ENCODE results near the gene FKBP11. TPM values are rescaled to one million over a fixed set of nuclear protein-coding genes. Genes with fewer than 3 reads are reported as not detected.
A peak's percentile ranks its signal among the peaks of the same experiment; 100 is the strongest.

FKBP11 gene
- total RNA-seq, 2 experiments from 2014 or later: 82.3 to 85.9 TPM

DNA sequence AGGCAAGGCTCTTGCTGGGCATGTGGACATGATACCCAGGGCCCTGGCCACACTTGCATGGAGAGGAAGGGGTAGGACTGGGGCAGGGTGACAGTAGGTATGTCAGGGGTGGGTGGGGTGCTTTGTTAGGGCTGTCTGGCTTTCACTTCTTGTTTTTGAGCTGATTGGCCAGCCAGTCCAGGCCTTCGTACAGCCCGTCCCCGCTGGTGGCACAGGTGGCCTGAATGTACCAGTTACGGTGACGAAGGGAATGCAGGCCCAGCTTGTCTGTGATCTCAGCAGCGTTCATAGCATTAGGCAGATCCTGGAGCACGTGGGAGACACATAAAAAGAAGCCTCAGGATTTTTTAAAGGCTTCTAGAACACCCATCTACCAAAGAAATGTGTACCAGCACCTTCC is 13.5 kb upstream of the FKBP11 start:
- Mint-ChIP-seq H3K4me3 (no peak overlapping the region), H3K27ac (no peak overlapping the region), H3K27me3 (no peaks in the 10 kb centered on the region), H3K36me3 (ENCODE audit: low read depth) (peaks cover 78% of the 10 kb centered on the region), H3K9me3 (no peaks in the 10 kb centered on the region), H3K4me1 (ENCODE audit: low read depth) (peaks cover 21% of the 10 kb centered on the region)
- no peak overlapping the region for H3K27ac ChIP-seq (ENCODE audit: low read depth in 1 of 2, low read length in 2 of 2)
- ChIA-PET POLR2A (interaction anchor here (1.0 to 1.2 kb wide), 2 partner anchors 74 to 86 kb away, joined by 4 to 5 read pairs; no protein-coding TSS in a partner anchor), CTCF (interaction anchor here (1.5 to 3.0 kb wide), 2 partner anchors 14 to 39 kb away, joined by 7 to 11 read pairs; partner anchors contain the start of gene WNT1)
- H3K4me1 ChIP-seq (ENCODE audit: insufficient read depth, low read length): peaks cover 36% of the 10 kb centered on the region
- intact Hi-C loops (cut with DNase I, micrococcal nuclease): loop anchor here in 1 of 2 experiments (5.0 kb wide), 1 partner anchor 38 kb away; the partner anchor contains the start of gene WNT1
- H3K27me3 ChIP-seq (ENCODE audit: control insufficient read depth in 1 of 2, insufficient read depth in 2 of 2, low read length in 2 of 2): no peaks in the 10 kb centered on the region
- TF ChIP-seq, protein P1, sequence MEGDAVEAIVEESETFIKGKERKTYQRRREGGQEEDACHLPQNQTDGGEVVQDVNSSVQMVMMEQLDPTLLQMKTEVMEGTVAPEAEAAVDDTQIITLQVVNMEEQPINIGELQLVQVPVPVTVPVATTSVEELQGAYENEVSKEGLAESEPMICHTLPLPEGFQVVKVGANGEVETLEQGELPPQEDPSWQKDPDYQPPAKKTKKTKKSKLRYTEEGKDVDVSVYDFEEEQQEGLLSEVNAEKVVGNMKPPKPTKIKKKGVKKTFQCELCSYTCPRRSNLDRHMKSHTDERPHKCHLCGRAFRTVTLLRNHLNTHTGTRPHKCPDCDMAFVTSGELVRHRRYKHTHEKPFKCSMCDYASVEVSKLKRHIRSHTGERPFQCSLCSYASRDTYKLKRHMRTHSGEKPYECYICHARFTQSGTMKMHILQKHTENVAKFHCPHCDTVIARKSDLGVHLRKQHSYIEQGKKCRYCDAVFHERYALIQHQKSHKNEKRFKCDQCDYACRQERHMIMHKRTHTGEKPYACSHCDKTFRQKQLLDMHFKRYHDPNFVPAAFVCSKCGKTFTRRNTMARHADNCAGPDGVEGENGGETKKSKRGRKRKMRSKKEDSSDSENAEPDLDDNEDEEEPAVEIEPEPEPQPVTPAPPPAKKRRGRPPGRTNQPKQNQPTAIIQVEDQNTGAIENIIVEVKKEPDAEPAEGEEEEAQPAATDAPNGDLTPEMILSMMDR (IDR thresholded peaks at IDR 0.05): no peak
- H3K4me3 ChIP-seq (ENCODE audit: low read length): no peak overlapping the region
- no peak for DNase-seq
- no peak for ATAC-seq (ENCODE audit: poor library complexity)
- H3K36me3 ChIP-seq (ENCODE audit: insufficient read depth, low read length): peaks cover 49% of the 10 kb centered on the region
- no peaks in the 10 kb centered on the region for H3K9me3 ChIP-seq (ENCODE audit: control insufficient read depth in 1 of 2, insufficient read depth in 1 of 2, low read length in 2 of 2)

DNA sequence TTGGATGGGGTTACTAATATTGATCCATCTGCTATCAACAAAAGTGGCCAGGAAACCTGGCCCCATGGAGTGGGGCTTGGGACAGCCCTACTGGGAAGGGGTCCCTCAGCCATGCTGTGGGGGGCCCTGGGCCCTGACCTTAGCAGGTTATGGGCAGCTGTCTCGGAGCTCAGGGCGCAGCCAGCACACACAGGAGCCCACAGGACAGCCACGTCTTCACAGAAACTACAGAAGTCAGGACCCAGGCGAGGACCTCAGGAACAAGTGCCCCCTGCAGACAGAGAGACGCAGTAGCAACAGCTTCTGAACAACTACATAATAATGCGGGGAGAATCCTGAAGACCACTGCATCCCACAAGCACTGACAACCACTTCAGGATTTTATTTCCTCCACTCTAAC is 11.9 kb upstream of the FKBP11 start:
- H3K9me3 ChIP-seq (ENCODE audit: control insufficient read depth in 1 of 2, insufficient read depth in 1 of 2, low read length in 2 of 2): no peaks in the 10 kb centered on the region
- ATAC-seq (ENCODE audit: poor library complexity) (no peak), DNase-seq (peak in 1 of 14 experiments; percentile 27)
- H3K9me3 Mint-ChIP-seq: no peaks in the 10 kb centered on the region
- H3K4me1 Mint-ChIP-seq (ENCODE audit: low read depth): peaks cover 32% of the 10 kb centered on the region
- peaks cover 52% of the 10 kb centered on the region for H3K4me1 ChIP-seq (ENCODE audit: insufficient read depth, low read length)
- H3K27ac ChIP-seq (ENCODE audit: low read depth in 1 of 2, low read length in 2 of 2): no peak overlapping the region
- H3K27me3 ChIP-seq (ENCODE audit: control insufficient read depth in 1 of 2, insufficient read depth in 2 of 2, low read length in 2 of 2): no peaks in the 10 kb centered on the region
- TF ChIP-seq, protein P1 (IDR thresholded peaks at IDR 0.05): no peak
- peaks cover 53% of the 10 kb centered on the region for H3K36me3 ChIP-seq (ENCODE audit: insufficient read depth, low read length)
- H3K4me3 ChIP-seq (ENCODE audit: low read length): no peak overlapping the region
- H3K36me3 Mint-ChIP-seq (ENCODE audit: low read depth): peaks cover 82% of the 10 kb centered on the region
- ChIA-PET CTCF (interaction anchor here (0.9 to 3.0 kb wide), 5 partner anchors 13 to 84 kb away, joined by 3 to 13 read pairs (median 6); partner anchors contain the start of gene ARF3), POLR2A (interaction anchor here (1.5 to 2.5 kb wide), 2 partner anchors 13 to 84 kb away, joined by 8 to 12 read pairs; partner anchors contain the start of gene FKBP11)
- no peaks in the 10 kb centered on the region for H3K27me3 Mint-ChIP-seq
- intact Hi-C loops (cut with DNase I, micrococcal nuclease): loop anchor here (2.0 to 5.0 kb wide), 2 partner anchors 40 to 184 kb away; partner anchors contain the start of gene WNT1 (in 1 of the 2)
- H3K4me3 Mint-ChIP-seq: no peak overlapping the region
- no peak overlapping the region for H3K27ac Mint-ChIP-seq

GRCh38 chr12:48936379-48936979 is 11.2 kb upstream of the FKBP11 start:
- H3K36me3 ChIP-seq (ENCODE audit: insufficient read depth, low read length): peaks cover 54% of the 10 kb centered on the region
- ChIA-PET POLR2A (interaction anchor here (0.9 to 2.5 kb wide), 4 partner anchors 12 to 83 kb away, joined by 3 to 12 read pairs (median 6); partner anchors contain the start of genes ARF3 and FKBP11), CTCF (interaction anchor here (0.6 to 3.0 kb wide), 7 partner anchors 9 to 83 kb away, joined by 3 to 25 read pairs (median 6); partner anchors contain the start of genes ARF3 and FKBP11)
- Mint-ChIP-seq H3K4me3 (no peak overlapping the region), H3K36me3 (ENCODE audit: low read depth) (peaks cover 75% of the 10 kb centered on the region), H3K4me1 (ENCODE audit: low read depth) (peaks cover 32% of the 10 kb centered on the region), H3K9me3 (no peaks in the 10 kb centered on the region), H3K27ac (peak overlapping the region; percentile 32), H3K27me3 (no peaks in the 10 kb centered on the region)
- DNase-seq (peak; percentile 75 to 90 (median 84)), ATAC-seq (ENCODE audit: poor library complexity) (peak; percentile 60)
- H3K27me3 ChIP-seq (ENCODE audit: control insufficient read depth in 1 of 2, insufficient read depth in 2 of 2, low read length in 2 of 2): no peaks in the 10 kb centered on the region
- intact Hi-C loops (cut with DNase I, micrococcal nuclease): loop anchor here (1.0 to 5.0 kb wide), 5 partner anchors 12 to 184 kb away; partner anchors contain the start of gene WNT1 (in 1 of the 2)
- TF ChIP-seq, protein P1 (IDR thresholded peaks at IDR 0.05): peak; percentile 94
- H3K9me3 ChIP-seq (ENCODE audit: control insufficient read depth in 1 of 2, insufficient read depth in 1 of 2, low read length in 2 of 2): no peaks in the 10 kb centered on the region
- H3K27ac ChIP-seq (ENCODE audit: low read depth in 1 of 2, low read length in 2 of 2): no peak overlapping the region
- H3K4me3 ChIP-seq (ENCODE audit: low read length): no peak overlapping the region
- peaks cover 55% of the 10 kb centered on the region for H3K4me1 ChIP-seq (ENCODE audit: insufficient read depth, low read length)

Data from CD4-positive, alpha-beta T cell (primary cell).